ENCODE results near the gene CALR3. TPM values are rescaled to one million over a fixed set of nuclear protein-coding genes. Genes with fewer than 3 reads are reported as not detected.

Gene CALR3
- total and polyA plus RNA-seq, 2 of the 13 experiments (the other 11 are each of a cell fraction or from before 2014, with no cell fraction given): not detected

DNA sequence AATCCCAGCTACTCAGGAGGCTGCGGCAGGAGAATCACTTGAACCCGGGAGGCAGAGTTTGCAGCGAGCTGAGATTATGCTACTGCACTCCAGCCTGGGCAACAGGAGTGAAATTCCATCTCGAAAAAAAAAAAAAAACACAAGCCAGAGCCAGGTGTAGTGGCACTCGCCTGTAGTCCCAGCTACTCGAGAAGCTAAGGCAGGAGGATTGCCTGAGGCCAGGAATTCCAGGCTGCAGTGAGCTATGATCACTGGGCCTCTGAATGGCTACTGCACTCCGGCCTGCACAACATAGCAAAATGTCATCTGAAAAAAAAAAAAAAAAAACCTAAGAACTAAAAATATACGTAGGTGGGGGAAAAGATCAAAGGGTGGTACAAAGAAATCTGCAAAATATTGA lies 43.6 kb downstream of the CALR3 start:
- DNase-seq (ENCODE audit: low spot score) (no peak), ATAC-seq (no peak), FAIRE-seq (no peak)
- Histone ChIP-seq H3K9me3 (ENCODE audit: low read length) (no peaks in the 10 kb centered on the region), H3K27me3 (ENCODE audit: control insufficient read depth in 1 of 2, insufficient read depth in 2 of 2, low read length in 2 of 2) (no peaks in the 10 kb centered on the region), H3K4me1 (ENCODE audit: insufficient read depth, low read length) (peaks cover 26% of the 10 kb centered on the region), H2AFZ (ENCODE audit: low read length) (no peak overlapping the region), H3K27ac (ENCODE audit: extremely low read length, insufficient read depth, low read length) (no peak overlapping the region), H3K36me3 (replicated peaks in 1 of 2; ENCODE audit: control insufficient read depth in 1 of 2, insufficient read depth in 2 of 2, low read length in 2 of 2) (peaks cover 1 to 8% of the 10 kb centered on the region in 2 experiments; a peak in 1 of 5 replicates), H3K4me3 (replicated peaks in 1 of 3; ENCODE audit: insufficient read depth in 1 of 3, low read depth in 2 of 3, low read length in 3 of 3) (no peak overlapping the region), H3K79me2 (ENCODE audit: insufficient read depth, low read length) (peaks cover 81% of the 10 kb centered on the region), H3K9ac (ENCODE audit: insufficient read depth, low read depth, low read length) (no peak overlapping the region), H3K4me2 (ENCODE audit: low read depth, low read length) (no peak overlapping the region), H4K20me1 (ENCODE audit: insufficient read depth, low read length) (peaks cover under 1% of the 10 kb centered on the region; the same call in 1 of the 2 replicates)
- CTCF ChIA-PET (ENCODE audit: low intra/inter-chr PET ratio, low total read pairs): no interaction called here
- BruUV-seq (replicated peaks): no TSS peak
- 97% methylated on average over 8 of the region's 8 CpGs for WGBS (ENCODE audit: low lambda C conversion rate)
- POLR2A ChIA-PET: no interaction called here
- no peak for TF ChIP-seq MEIS1 (CRISPR knock-in tag; IDR thresholded peaks at IDR 0.05; ENCODE audit: borderline replicate concordance)
- TF ChIP-seq PAF1 (CRISPR knock-in tag; IDR thresholded peaks at IDR 0.05): no peak
- TF ChIP-seq, protein P1, sequence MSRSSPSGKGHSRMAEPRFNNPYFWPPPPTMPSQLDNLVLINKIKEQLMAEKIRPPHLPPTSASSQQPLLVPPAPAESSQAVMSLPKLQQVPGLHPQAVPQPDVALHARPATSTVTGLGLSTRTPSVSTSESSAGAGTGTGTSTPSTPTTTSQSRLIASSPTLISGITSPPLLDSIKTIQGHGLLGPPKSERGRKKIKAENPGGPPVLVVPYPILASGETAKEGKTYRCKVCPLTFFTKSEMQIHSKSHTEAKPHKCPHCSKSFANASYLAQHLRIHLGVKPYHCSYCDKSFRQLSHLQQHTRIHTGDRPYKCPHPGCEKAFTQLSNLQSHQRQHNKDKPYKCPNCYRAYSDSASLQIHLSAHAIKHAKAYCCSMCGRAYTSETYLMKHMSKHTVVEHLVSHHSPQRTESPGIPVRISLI (CRISPR knock-in tag; IDR thresholded peaks at IDR 0.05; ENCODE audit: borderline replicate concordance): no peak
- intact Hi-C loops (cut with micrococcal nuclease; ENCODE audit: unreplicated experiment) (no loop called here), in situ Hi-C loops (cut with HindIII; ENCODE audit: extremely low pct_ligation_motif_present, low pct_unique_long_range_greater_than_20kb) (no loop called here)

DNA sequence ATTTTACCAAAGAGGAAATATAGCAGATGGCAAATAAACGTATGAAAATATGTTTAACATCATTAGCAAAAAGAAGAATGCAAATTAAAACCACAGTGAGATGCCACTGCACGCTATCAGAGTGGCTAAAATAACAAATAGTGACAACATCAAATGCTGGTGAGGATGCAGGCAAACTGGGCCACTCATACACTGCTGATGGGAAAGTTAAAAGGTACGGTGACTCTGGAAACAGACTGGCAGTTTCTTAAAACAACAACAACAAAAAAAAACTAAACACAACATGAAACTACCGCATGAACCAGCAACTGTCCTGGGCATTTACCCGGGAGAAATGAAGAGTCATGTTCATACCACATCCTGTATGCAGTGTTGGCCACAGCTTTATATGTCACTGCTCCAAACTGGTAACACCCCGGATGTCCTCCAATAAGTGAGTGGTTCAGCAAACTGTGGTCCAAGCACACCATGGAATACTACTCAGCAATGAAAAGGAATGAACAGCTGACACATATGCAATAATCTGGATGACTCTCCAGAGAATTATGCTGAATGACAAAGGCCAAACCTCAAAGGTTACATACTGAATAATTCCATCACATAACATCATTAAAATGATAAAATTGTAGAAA lies 46.5 kb downstream of the CALR3 start:
- ChIA-PET CTCF (ENCODE audit: low intra/inter-chr PET ratio, low total read pairs) (no interaction called here), POLR2A (no interaction called here)
- H3K9me3 ChIP-seq (ENCODE audit: low read length): no peaks in the 10 kb centered on the region
- peaks cover 83% of the 10 kb centered on the region for H3K79me2 ChIP-seq (ENCODE audit: insufficient read depth, low read length)
- no peak for DNase-seq (ENCODE audit: low spot score)
- H3K4me1 ChIP-seq (ENCODE audit: insufficient read depth, low read length): peaks cover 37% of the 10 kb centered on the region
- H3K27ac ChIP-seq (ENCODE audit: extremely low read length, insufficient read depth, low read length): no peak overlapping the region
- no peak overlapping the region for H3K4me2 ChIP-seq (ENCODE audit: low read depth, low read length)
- H3K9ac ChIP-seq (ENCODE audit: insufficient read depth, low read depth, low read length): no peak overlapping the region
- H3K36me3 ChIP-seq (replicated peaks in 1 of 2; ENCODE audit: control insufficient read depth in 1 of 2, insufficient read depth in 2 of 2, low read length in 2 of 2): peaks cover 0 to 5% of the 10 kb centered on the region in 2 experiments; a peak in 3 of 5 replicates
- in situ Hi-C loops (cut with HindIII; ENCODE audit: extremely low pct_ligation_motif_present, low pct_unique_long_range_greater_than_20kb): no loop called here
- no TSS peak for BruUV-seq (replicated peaks)
- TF ChIP-seq, protein P2, sequence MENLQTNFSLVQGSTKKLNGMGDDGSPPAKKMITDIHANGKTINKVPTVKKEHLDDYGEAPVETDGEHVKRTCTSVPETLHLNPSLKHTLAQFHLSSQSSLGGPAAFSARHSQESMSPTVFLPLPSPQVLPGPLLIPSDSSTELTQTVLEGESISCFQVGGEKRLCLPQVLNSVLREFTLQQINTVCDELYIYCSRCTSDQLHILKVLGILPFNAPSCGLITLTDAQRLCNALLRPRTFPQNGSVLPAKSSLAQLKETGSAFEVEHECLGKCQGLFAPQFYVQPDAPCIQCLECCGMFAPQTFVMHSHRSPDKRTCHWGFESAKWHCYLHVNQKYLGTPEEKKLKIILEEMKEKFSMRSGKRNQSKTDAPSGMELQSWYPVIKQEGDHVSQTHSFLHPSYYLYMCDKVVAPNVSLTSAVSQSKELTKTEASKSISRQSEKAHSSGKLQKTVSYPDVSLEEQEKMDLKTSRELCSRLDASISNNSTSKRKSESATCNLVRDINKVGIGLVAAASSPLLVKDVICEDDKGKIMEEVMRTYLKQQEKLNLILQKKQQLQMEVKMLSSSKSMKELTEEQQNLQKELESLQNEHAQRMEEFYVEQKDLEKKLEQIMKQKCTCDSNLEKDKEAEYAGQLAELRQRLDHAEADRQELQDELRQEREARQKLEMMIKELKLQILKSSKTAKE (CRISPR knock-in tag; IDR thresholded peaks at IDR 0.05; ENCODE audit: borderline replicate concordance): no peak
- TF ChIP-seq, protein P3, sequence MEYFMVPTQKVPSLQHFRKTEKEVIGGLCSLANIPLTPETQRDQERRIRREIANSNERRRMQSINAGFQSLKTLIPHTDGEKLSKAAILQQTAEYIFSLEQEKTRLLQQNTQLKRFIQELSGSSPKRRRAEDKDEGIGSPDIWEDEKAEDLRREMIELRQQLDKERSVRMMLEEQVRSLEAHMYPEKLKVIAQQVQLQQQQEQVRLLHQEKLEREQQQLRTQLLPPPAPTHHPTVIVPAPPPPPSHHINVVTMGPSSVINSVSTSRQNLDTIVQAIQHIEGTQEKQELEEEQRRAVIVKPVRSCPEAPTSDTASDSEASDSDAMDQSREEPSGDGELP (IDR thresholded peaks at IDR 0.05; ENCODE audit: borderline replicate concordance, low read depth): no peak
- TF ChIP-seq ZNF605 (CRISPR knock-in tag; IDR thresholded peaks at IDR 0.05) (no peak), HNRNPK (IDR thresholded peaks at IDR 0.05; ENCODE audit: low read depth, low read length, poor library complexity, severe bottlenecking) (no peak), HNRNPLL (IDR thresholded peaks at IDR 0.05; ENCODE audit: low read depth, low read length, poor library complexity, severe bottlenecking) (no peak)
- intact Hi-C loops (cut with micrococcal nuclease; ENCODE audit: unreplicated experiment): loop anchor here (10.0 kb wide), 1 partner anchor 45 kb away; the partner anchor contains the start of genes C19orf44 and CALR3
- FAIRE-seq: no peak
- no peak overlapping the region for H3K4me3 ChIP-seq (replicated peaks in 1 of 3; ENCODE audit: insufficient read depth in 1 of 3, low read depth in 2 of 3, low read length in 3 of 3)
- no peak overlapping the region for H2AFZ ChIP-seq (ENCODE audit: low read length)
- no peaks in the 10 kb centered on the region for H3K27me3 ChIP-seq (ENCODE audit: control insufficient read depth in 1 of 2, insufficient read depth in 2 of 2, low read length in 2 of 2)
- 98% methylated on average over 6 of the region's 6 CpGs for WGBS (ENCODE audit: low lambda C conversion rate)
- peaks cover 7% of the 10 kb centered on the region; the same call in 1 of the 2 replicates for H4K20me1 ChIP-seq (ENCODE audit: insufficient read depth, low read length)
- no peak for ATAC-seq
